ENCODE measurements around the gene TEFM. TPM values are rescaled to one million over a fixed set of nuclear protein-coding genes. Genes with fewer than 3 reads are reported as not detected.

Gene TEFM
- total RNA-seq, 4 donors from 2014 or later = 1.8 to 15.0 (median 8.9) TPM

GRCh38 chr17:30894236-30894635 lies 11.8 kb downstream of the TEFM start:
- DNase-seq = no peak
- intact Hi-C loops (cut with DNase I; ENCODE audit: low total_unique reads) (no loop called here), in situ Hi-C loops (cut with MboI; ENCODE audit: low pct_ligation_motif_present in 1 of 4, low pct_unique_long_range_greater_than_20kb in 1 of 4, low sequenced_read_pairs in 3 of 4) (no loop called here)
- 90 to 97% methylated on average over 3 of the region's 3 CpGs for WGBS, 2 donors (ENCODE audit: low coverage in 1 of 2)
- no peak overlapping the region for H3K4me3 ChIP-seq
- no peaks in the 10 kb centered on the region for H3K9me3 ChIP-seq
- peaks cover 0 to 21% (median 1%) of the 10 kb centered on the region in 4 donors for H3K36me3 ChIP-seq
- no peaks in the 10 kb centered on the region for H3K4me1 ChIP-seq
- no peaks in the 10 kb centered on the region for H3K27me3 ChIP-seq
- TF ChIP-seq POLR2AphosphoS5 (IDR thresholded peaks at IDR 0.05) (no peak), EP300 (IDR thresholded peaks at IDR 0.05; ENCODE audit: low read depth) (no peak), POLR2A (IDR thresholded peaks at IDR 0.05) (no peak), CTCF (IDR thresholded peaks at IDR 0.05) (no peak)
- H3K27ac ChIP-seq = no peak overlapping the region

GRCh38 chr17:30886187-30886586 lies 19.9 kb downstream of the TEFM start:
- in situ Hi-C loops (cut with MboI; ENCODE audit: low pct_ligation_motif_present in 1 of 4, low pct_unique_long_range_greater_than_20kb in 1 of 4, low sequenced_read_pairs in 3 of 4) (no loop called here), intact Hi-C loops (cut with DNase I; ENCODE audit: low total_unique reads) (no loop called here)
- Histone ChIP-seq H3K36me3 (no peaks in the 10 kb centered on the region), H3K27ac (no peak overlapping the region), H3K4me1 (no peaks in the 10 kb centered on the region), H3K4me3 (no peak overlapping the region), H3K27me3 (no peaks in the 10 kb centered on the region), H3K9me3 (no peaks in the 10 kb centered on the region)
- whole genome bisulfite sequencing, 2 donors (ENCODE audit: low coverage in 1 of 2) = 96% methylated on average over 5 of the region's 5 CpGs; no CpG with 5 or more reads in 1 of the 2 donors
- no peak for DNase-seq
- TF ChIP-seq POLR2A (IDR thresholded peaks at IDR 0.05) = no peak
- TF ChIP-seq CTCF (IDR thresholded peaks at IDR 0.05) = no peak
- TF ChIP-seq POLR2AphosphoS5 (IDR thresholded peaks at IDR 0.05) = no peak
- no peak for TF ChIP-seq EP300 (IDR thresholded peaks at IDR 0.05; ENCODE audit: low read depth)

GRCh38 chr17:30869005-30869404 lies 37.0 kb downstream of the TEFM start:
- no peak overlapping the region for H3K27ac ChIP-seq
- intact Hi-C loops (cut with DNase I; ENCODE audit: low total_unique reads) (no loop called here), in situ Hi-C loops (cut with MboI; ENCODE audit: low pct_ligation_motif_present in 1 of 4, low pct_unique_long_range_greater_than_20kb in 1 of 4, low sequenced_read_pairs in 3 of 4) (no loop called here)
- no peak overlapping the region for H3K4me3 ChIP-seq
- H3K4me1 ChIP-seq = no peaks in the 10 kb centered on the region
- 84 to 91% methylated on average over 5 to 6 of the region's 6 CpGs for WGBS, 2 donors (ENCODE audit: low coverage in 1 of 2)
- H3K36me3 ChIP-seq = no peaks in the 10 kb centered on the region
- TF ChIP-seq POLR2A (IDR thresholded peaks at IDR 0.05) = no peak
- TF ChIP-seq POLR2AphosphoS5 (IDR thresholded peaks at IDR 0.05) = no peak
- H3K27me3 ChIP-seq = no peaks in the 10 kb centered on the region
- DNase-seq = no peak
- no peaks in the 10 kb centered on the region for H3K9me3 ChIP-seq

GRCh38 chr17:30864636-30865035 lies 41.4 kb downstream of the TEFM start:
- no peak overlapping the region for H3K4me3 ChIP-seq
- 93 to 100% methylated on average over 1 of the region's 1 CpG for WGBS, 2 donors (ENCODE audit: low coverage in 1 of 2)
- no peak overlapping the region for H3K27ac ChIP-seq
- intact Hi-C loops (cut with DNase I; ENCODE audit: low total_unique reads) = no loop called here
- no peak for DNase-seq
- H3K36me3 ChIP-seq = no peaks in the 10 kb centered on the region
- no peaks in the 10 kb centered on the region for H3K4me1 ChIP-seq
- no peaks in the 10 kb centered on the region for H3K27me3 ChIP-seq
- H3K9me3 ChIP-seq = no peaks in the 10 kb centered on the region
- in situ Hi-C loops (cut with MboI; ENCODE audit: low pct_ligation_motif_present in 1 of 4, low pct_unique_long_range_greater_than_20kb in 1 of 4, low sequenced_read_pairs in 3 of 4) = no loop called here
- no peak for TF ChIP-seq EP300 (IDR thresholded peaks at IDR 0.05; ENCODE audit: low read depth)
- no peak for TF ChIP-seq POLR2AphosphoS5 (IDR thresholded peaks at IDR 0.05)
- TF ChIP-seq POLR2A (IDR thresholded peaks at IDR 0.05) = no peak
- no peak for TF ChIP-seq CTCF (IDR thresholded peaks at IDR 0.05)

GRCh38 chr17:30858556-30859250 lies 47.3 kb downstream of the TEFM start:
- intact Hi-C loops (cut with DNase I; ENCODE audit: low total_unique reads) = no loop called here
- H3K36me3 ChIP-seq = no peaks in the 10 kb centered on the region
- H3K27me3 ChIP-seq = no peaks in the 10 kb centered on the region
- H3K4me1 ChIP-seq = no peaks in the 10 kb centered on the region
- in situ Hi-C loops (cut with MboI; ENCODE audit: low pct_ligation_motif_present in 1 of 4, low pct_unique_long_range_greater_than_20kb in 1 of 4, low sequenced_read_pairs in 3 of 4) = no loop called here
- H3K4me3 ChIP-seq = no peak overlapping the region
- H3K27ac ChIP-seq = no peak overlapping the region
- no peak for DNase-seq
- no peak for TF ChIP-seq POLR2A (IDR thresholded peaks at IDR 0.05)
- TF ChIP-seq CTCF (IDR thresholded peaks at IDR 0.05) = no peak
- TF ChIP-seq EP300 (IDR thresholded peaks at IDR 0.05; ENCODE audit: low read depth) = no peak
- TF ChIP-seq POLR2AphosphoS5 (IDR thresholded peaks at IDR 0.05) = no peak
- WGBS, 2 donors (ENCODE audit: low coverage in 1 of 2) = 83 to 92% methylated on average over 9 of the region's 9 CpGs
- H3K9me3 ChIP-seq = no peaks in the 10 kb centered on the region
